Fibroblast of skin of back (primary cell): Measurements from ENCODE around the gene CDK5R1.

Experiments used
- DNase-seq: peaks from one replicate; pipeline ENCODE4 v3.0.0-alpha.2; 2013

The CDK5R1 gene

DNA sequence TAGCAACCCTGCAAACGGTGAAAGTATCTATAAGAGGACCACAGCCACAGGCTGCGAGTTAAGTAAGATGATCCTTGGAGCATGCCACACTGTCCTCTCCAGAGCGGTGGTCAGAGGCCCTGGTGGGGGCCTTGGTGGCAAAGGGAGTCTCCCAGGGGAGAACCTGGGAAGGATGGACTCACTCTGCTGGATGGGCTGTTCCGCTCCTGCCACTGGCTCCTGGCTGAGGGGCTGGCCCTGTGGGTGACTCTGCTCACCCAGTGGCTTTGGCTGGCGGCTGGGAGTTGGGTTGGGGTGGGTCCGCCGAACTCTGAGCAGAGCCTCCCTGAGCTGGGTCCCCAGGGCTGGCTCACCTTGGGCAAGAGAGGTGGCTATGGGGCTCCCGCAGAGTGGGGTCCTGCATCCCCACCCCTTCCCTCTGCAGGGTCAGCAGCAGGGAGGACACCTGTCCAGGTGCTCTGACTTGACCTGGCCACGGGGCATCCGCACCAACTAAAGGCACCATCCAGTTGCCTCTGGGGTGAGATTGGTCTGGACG, 7.3 kb downstream of the CDK5R1 start:
- no peak for DNase-seq

DNA sequence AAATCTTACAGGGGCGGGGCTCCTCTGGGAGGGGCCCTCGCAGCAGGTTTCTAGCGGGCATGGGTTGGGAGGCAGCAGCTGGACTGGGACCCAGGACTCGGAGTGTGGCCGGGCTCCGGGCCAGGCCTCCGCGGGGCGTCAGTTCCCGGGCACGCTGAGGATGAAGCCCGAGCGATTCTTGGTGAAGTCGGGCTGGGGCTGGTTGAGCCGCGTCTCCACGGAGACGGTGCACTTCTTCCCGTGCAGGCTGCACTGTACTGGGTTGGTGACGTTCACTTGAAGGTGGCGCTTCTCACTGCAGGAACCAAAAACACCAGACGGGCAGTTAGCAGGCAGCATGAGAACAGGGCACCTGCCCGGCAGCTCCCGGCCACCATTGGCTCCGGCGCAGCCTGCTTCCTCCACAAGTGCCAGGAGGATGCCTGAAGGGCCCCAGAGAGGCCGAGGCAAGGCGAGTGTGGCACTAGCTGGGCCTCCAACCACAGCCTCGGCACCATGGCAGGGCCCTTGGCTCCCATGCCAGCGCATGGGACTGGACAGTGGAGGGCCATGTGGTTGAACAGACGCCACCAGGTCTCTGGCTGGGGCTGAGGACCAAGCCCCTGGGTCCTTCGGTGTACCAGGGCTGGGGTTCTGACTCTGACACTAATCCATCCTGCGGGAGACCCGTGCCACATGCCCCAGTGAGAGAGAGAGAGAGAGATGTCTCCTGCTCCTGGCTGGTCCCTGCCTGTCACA, 8.0 kb downstream of the CDK5R1 start:
- DNase-seq: no peak

DNA sequence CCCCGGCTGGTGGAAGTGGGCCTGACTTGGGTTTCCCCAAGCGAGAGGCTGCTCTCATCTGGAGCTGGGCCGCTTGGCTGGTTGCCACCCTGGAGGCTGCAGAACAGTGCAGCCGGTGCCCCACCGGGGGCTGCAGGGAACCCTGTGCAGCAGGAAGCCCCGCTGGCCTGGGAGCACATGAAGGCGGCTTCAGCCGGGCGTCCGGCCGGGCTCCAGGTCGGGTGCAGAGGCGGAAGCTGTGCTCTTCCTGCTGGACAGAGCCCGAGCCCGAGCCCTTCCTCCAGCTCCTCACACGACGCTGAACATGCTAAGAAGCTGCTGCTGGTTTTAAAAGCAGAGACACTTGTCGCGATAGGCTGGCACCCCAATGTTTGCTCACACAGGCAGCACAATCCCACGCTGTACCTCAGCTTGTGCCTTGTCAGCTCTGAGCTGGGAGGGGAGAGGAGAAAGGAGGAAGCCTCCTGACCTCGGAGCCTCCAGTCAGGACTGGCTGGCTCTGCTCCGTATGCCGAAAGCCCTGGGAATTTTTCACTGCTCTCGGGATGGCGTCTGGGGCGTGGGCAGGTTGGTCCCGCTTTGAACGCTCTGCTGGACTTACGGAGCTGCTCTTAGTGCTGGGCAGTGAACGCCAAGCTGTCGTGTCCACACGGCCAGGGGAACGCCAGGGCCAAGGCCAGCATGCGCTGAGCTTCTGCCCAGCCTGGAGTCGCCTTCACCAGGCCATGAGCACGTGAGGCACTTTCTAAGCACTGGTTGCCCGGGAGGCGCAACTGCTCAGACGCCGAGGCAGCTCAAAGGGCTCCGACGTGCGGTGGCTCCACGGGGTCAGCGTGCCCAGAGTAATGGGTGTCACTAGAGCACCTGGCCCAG, 8.8 kb downstream of the CDK5R1 start:
- peak; percentile 59 for DNase-seq

DNA sequence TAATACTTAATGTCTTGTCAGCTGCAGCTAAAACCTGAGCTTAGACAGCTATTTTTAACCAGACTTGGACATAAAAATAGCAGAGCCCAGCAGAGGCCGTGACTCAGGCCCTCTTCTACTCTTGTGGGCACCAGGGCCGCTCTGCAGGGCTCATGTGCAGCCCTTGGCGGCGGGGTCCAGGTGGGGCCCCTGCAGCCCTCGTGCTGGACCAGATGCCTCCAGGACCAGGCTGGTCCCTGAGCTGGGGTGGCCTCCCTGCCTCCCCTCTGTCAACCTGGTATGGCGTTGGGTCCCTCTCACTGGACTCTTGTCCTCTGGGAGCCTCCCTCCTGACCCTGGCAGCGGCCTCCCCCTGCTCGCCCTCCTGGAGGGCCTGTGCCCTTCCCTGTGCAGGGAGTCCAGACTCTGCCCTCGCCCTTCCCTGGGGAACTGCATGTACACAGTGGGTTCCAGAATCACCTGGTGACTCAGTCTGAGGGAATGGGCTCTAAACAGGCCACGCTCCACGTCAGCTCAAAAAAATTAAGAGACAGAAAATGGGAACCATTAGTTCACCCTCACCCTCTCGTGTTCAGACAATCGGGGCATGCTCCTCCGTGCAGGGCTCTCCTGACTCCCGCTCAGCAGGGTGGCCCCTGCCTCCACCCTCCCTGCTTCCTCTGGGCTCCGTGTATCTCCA, 9.7 kb downstream of the CDK5R1 start:
- DNase-seq: peak; percentile 97

DNA sequence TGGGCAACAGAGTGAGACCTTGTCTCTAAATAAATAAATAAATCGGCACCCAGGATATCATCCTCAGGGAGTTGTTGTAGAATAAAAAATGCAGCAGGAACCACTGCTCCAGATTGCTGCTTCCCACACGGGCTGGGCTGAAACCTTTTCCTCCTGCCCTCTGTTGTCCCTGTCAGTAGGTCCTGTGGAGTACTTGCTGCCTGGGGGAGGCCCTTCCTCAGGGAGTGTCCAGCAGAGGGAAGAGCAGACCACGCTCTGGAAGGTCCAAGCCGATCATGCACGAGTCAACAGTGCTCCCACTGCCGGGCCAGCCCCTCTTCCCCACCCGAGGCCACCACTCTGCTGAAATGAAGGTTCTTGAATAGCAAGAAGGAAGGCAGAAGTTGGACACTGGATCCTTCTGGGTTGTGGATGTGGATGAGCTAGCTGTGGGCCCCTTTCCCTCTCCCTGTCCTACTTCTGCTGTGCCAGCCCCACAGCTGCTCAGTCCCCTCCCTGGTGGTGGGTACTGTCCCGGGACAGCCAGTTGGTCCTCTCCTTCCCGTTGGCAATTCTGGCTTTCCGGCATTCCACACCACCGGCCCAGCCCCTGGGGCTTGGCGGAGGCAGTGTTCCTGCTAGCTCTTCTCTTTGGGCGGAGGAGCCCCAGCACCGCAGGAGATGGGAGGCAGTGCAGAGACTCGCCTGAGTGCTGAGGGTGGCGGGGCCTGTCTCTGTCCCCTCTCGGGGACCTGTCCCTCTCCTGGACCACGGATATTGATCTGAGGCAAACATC, 10.8 kb downstream of the CDK5R1 start:
- peak; percentile 67 for DNase-seq

DNA sequence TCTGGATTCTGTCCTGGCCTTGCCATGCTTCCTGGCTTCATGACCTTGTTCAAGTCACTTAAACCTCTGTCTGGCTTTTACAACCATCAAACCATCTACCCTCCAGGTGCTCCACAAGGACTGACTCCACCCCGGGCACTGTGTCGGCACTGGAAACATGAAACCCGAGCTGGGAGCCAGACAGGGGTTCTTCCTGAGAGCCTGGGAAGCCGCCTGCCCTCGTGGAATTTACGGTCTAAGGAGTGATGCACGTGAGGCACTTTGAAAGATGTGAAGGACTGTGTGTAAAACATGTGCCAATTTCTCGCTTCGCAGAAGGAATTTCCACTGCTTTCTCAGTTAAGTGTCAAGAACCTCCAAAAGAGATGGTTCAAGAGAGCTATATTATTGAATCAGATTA, 11.6 kb downstream of the CDK5R1 start:
- no peak for DNase-seq

DNA sequence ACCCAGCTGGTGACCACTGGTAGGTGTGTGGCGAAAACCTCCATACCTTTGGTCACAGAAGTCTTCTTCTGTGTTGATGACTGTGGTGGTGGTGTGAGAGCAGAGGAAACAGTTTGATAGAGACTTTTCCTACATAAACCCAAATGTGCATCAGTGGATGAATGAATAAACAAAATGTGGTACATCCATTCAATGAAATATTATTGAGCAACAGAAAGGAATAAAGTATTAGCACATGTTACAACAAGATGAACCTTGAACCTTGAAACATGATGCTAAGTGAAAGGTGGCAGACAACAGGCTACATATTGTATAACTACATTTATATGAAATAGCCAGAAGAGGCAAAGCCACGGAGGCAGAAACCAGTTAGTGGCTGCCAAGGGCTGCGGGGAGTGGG, 15.2 kb downstream of the CDK5R1 start:
- no peak for DNase-seq

DNA sequence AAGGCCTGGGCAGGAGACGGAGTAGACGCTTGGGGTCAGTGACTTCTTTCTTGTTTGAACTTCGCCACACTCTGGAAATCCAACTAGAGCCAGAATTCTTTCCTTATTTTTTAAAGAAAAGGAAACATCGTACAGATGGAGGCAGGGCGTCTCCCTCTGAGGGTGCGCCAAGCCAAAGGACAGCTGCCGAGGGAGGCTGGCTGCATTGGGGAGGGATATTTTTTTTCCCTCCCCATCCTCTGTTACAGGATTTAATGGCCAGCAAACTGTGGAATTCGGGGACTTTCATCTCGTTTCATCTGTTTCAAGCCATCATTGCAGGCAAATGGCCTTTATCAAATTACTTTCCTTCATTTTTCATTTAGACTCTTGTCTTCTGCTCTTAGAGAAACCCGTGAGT, 15.9 kb downstream of the CDK5R1 start:
- DNase-seq: no peak

DNA sequence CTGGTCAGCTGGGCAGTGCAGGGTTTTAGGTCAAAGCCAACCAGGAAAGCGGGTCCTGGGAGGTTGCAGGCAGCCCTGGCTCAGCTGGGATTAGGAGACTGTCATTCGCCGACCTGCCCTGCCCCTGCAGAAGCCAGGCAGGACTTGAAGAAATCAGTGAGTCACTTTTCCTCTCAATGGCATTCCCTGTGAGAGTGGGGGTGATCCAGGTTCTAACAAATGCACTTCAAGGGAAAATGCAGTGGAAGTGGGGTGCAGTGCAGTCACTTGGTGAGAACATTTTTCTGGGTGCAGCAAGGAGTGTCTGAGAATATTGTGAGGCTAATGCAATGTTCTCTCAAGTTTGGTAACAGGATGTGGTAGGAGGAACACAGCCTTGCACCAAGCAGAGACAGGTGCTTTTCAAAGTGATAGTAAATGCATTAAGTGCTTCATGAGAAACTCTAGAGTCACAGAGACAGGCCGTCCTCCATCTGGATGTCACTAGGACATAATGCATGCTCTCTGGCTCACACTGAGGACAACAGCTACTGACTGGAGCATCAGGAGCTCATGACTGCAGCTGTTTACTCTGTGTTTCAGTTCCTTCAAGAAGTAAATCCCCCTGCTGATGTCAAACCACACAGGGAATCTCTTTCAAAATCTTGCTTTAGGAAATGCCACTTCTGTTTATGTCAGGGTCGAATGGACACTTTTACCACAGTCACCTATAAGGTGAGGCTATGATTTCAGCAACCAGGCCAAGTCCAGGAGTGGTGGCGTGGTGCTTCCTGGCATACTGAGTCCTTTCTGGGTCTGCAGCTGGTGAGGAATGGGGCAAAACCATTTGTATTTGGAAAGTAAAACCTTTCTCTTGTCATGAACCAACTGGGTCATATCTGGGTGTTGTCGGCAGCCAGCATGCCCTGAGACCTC, 16.7 kb downstream of the CDK5R1 start:
- peak; percentile 59 for DNase-seq

DNA sequence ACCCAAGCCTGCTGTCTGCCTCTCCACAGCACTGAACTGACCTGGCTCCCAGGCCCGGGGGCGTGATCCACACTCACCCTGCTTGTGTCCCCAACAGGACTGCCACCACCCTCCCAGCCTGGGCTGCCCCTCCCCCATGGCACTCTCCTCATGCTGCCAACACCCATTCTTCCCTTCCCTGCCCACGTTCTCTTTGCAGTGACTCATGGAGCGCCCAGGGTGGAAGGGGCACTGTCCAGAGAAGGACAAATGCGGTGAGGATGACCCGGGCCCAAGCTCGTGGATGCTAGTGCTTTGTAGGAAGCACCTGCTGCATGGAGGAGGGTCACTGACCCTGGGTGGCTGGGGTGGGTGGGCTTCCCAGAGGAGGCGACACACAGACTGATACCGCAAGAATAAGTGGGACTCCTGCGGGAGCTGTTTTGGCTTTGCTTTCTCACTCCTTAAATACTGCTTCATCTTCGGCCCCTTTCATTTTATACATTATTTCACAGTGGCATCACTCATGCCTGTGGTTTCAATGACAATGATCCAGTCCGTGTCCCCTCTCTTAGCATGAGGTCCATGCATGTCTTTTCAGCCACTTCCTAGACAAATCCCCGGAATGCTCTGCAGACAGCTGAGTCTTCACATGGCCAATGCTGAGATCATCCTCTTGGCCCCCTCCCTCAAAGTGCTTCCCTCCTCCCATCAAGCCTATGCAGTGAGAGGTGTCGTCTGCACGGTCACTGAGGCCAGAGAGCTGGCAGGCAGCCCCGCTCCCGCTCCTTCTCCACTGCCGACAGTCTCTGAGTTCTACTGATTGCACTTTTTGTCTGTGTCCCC, 17.6 kb downstream of the CDK5R1 start:
- DNase-seq: peak; percentile 99

DNA sequence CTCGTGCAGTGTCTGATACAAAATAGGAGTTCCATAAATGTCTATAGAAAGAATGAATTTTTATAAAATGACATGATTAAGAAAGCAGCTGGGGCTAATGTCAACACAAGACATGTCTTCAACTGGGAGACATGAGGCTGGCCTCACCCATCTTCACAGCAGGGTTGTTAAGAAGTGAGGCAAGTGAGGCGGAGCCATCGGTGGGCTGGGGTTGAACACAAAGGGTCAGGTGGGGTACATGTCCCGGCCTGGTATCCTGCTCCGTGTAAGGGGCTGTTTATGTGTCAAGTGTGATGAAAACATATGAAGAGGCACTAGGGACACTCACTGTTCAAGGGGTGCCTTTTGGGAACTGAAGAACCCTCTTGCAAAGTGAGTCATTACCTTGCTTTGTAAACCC, 22.1 kb downstream of the CDK5R1 start:
- DNase-seq: peak; percentile 51

DNA sequence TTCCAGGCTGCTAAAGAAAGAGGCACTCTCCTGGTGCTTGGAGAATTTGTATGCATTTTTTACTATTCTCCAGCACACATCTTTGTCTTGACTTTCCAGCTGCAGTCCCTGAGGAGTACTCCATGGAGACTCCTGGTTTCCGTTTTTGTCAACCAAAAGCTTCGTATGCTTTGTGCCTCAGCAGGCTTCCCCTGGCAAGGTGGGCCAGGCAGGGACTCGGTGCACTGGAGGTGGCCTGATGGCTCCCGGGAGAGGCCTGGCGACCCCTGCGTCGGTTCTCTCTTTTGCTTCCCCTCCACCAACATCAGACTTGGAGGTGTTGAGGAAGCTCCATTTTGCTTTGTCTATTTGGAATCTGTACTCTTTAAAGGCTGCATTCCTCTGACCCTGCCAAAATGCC, 23.7 kb downstream of the CDK5R1 start:
- DNase-seq: no peak

DNA sequence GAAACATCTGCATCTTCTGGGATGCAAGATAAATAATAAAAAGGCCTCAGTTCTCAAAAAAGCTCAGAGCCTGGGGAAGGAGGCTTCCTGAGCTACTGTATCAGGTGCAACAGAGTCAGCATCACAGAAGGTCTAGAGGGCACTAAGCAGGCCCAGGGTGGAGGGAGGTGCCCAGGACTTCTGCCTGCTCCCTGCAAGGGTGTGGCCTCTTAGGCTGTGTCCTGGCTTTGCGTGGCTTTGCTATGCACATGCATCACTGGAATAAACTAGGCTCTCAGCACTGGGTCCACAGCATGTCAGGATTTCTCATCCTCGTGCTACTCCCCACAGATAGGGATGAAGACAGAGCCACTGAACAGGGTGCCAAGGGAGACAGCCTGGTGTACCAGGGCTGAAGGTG, 25.5 kb downstream of the CDK5R1 start:
- DNase-seq: no peak

DNA sequence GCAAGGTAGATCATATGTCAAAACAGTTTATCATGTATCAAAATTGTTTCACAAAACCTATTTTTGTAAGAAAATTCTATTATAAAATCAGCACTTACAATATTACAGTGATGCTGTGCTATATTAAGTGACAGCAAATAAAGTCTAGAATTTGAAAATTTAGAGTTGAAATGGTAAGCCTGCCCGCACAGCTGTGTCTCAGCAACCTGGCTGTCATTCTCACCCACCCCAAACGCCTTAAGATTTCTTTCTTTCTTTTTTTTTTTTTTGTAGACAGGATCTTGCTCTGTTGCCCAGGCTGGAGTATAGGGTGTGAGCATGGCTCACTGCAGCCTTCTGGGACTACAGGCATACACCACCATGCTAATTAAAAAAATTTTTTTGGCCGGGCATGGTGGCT, 26.8 kb downstream of the CDK5R1 start:
- no peak for DNase-seq

DNA sequence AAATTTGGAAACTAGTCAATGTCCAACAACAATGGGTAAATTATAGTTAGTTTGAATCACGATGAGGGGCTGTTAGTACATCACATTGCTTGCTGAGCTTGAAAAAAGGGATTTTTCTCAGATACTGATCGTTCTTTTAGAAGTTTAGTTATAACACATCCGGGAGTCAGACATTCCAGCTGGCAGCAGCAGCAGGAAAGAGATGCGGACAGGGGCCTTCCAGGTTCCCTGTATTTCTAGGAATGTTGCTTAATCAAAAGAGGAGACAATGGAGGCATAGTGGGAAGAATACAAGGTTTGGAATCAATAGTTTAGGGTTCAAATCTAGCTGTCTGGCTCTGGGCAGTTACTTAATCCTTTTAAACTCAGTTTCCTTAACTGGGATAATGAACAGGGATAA, 27.8 kb downstream of the CDK5R1 start:
- no peak for DNase-seq

DNA sequence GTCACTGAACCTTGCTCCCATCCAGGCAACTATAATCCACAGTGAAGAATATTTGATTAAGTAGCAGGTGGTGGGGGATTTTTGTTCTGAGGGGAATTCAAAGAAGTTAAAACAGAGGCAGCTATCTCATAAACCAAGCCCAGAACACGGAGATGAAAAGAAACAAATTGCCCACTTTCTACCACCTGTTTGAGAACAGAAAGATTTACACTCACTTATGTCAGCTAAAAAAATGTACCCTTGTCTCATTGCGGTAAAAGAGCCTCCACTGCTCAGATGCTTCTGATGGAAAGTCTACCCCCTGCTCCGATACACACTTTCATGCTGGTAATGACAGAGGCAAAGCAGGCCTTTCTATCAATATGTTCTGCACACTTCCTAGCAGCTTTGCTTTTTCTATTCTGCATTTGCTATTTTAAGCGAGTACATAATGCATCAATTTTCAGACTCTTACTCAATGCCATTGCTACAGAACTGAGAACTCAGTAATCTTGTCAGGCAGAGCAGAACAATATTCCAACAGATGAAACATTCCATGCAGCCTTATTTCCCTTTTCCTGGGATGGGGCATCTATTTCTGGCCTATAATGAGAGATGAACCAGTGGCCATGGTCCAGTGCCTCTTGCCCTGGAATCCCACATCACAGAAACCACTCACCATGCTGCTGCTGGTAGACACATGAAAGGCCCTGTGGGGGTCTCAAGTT, 29.0 kb downstream of the CDK5R1 start:
- DNase-seq: no peak

DNA sequence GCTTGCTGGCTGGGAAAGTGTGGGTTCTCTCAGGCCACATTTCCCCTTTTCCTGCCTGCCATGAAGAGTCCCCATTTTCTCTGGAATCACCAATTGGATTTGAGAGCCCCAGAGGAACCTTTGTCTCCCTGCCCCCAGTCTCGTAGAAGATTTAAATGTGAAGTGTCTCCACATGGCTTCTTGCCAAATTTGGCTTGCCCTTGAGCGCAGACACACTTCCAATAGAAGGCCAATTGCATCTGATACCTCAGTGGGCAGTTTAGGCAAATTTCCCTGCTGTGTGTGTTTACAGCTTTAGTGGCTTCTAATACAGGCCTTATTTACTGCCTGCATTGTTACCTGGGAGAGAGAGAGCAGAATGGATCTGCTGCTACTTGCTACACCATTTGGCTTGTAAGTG, 29.7 kb downstream of the CDK5R1 start:
- no peak for DNase-seq

DNA sequence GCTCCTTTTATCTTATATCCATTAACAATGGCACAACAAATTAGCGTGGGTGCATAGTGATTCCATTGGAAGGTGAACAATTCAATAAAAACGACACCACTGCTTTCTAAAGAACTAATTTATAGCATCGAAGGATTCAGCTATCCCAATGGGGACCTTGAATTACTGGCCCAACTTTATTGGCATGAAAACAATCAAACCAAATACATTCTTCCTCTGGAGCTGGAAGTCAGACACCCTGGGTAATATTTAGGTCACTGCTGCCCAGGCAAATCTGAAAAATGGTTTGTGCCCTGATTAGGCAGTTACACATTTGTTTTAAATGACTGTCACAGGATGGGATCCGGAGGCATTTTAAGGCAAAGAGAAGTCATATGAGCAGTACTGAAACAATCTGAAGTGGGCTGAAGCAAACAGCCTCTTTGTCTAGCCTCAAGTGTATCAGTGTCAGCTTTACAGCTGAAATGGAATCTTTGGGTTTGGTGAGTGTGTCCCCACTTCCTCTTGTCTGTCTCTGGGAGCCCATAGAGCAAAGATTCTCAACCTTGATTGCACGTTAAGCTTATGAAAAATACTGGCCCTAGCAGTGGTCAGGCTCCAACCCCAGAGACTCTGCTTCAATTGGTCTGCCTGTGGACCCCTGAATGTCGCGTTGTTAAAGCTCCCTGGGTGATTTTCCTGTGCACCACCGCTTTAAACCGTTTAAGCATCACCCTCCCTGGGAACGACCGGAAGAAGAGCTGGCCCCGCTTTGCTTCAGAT, 30.3 kb downstream of the CDK5R1 start:
- no peak for DNase-seq

DNA sequence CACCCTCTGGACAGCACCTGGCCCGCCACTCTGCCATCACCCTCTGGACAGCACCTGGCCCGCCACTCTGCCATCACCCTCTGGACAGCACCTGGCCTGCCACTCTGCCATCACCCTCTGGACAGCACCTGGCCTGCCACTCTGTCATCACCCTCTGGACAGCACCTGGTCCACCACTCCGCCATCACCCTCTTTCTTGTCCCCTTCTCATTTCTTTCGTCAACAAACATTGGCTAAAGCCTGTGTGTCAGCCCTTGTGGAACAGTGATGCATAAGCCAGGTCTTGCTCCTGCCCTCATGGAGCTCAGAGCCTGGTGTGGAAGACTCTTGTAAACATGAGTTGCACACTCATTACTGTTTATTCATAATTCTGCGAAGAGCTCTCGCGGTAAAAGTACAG, 31.2 kb downstream of the CDK5R1 start:
- no peak for DNase-seq
